MM.1S (cell line): ENCODE data around the gene FSHB.

Source experiments
- DNase-seq: peaks from one replicate; pipeline ENCODE4 v3.0.0-alpha.2; 2015
- H2AFZ ChIP-seq: fragments of 300-600 bp; sonication (generic); 2 replicates; pipeline ENCODE4 v1.6.0; 2016; ENCODE audit warnings: antibody characterized with exemption, low read length
- H3F3A ChIP-seq: fragments of 300-600 bp; sonication (generic); 2 replicates; pipeline ENCODE4 v1.6.1; 2016; ENCODE audit warnings: mild to moderate bottlenecking, antibody characterized with exemption, low read length, moderate library complexity, mixed read lengths; ENCODE audit not compliant: insufficient read depth
- H3K27ac ChIP-seq: fragments of 300-600 bp; sonication (generic); 2 replicates; pipeline ENCODE4 v1.5.1; 2016; ENCODE audit warnings: mild to moderate bottlenecking, low read length
- H3K27me3 ChIP-seq: fragments of 300-600 bp; sonication (generic); replicated peaks from 2 replicates; pipeline ENCODE4 v1.6.0; 2016; ENCODE audit warnings: low read length; ENCODE audit not compliant: insufficient read depth
- H3K36me3 ChIP-seq: fragments of 300-600 bp; sonication (generic); replicated peaks from 2 replicates; pipeline ENCODE4 v1.6.1; 2016; ENCODE audit warnings: mild to moderate bottlenecking, low read length, mixed read lengths; ENCODE audit not compliant: insufficient read depth
- H3K4me1 ChIP-seq: fragments of 300-600 bp; sonication (generic); 2 replicates; pipeline ENCODE4 v1.6.1; 2016; ENCODE audit warnings: low read length, mixed read lengths
- H3K4me2 ChIP-seq: fragments of 300-600 bp; sonication (generic); 2 replicates; pipeline ENCODE4 v1.6.0; 2016; ENCODE audit warnings: low read depth, low read length
- H3K4me3 ChIP-seq: fragments of 300-600 bp; sonication (generic); 2 replicates; pipeline ENCODE4 v1.5.1; 2016; ENCODE audit warnings: low read length, mixed read lengths
- H3K79me2 ChIP-seq: fragments of 300-600 bp; sonication (generic); 2 replicates; pipeline ENCODE4 v1.6.1; 2016; ENCODE audit warnings: mixed run types, low read length, mixed read lengths
- H3K9ac ChIP-seq: fragments of 300-600 bp; sonication (generic); 2 replicates; pipeline ENCODE4 v1.6.1; 2016; ENCODE audit warnings: low read length, mixed read lengths
- H3K9me2 ChIP-seq: fragments of 300-600 bp; sonication (generic); replicated peaks from 2 replicates; pipeline ENCODE4 v1.6.1; 2016; ENCODE audit warnings: mild to moderate bottlenecking, low read length, mixed read lengths; ENCODE audit not compliant: insufficient read depth
- H3K9me3 ChIP-seq: fragments of 300-600 bp; sonication (generic); replicated peaks from 2 replicates; pipeline ENCODE4 v1.6.1; 2016; ENCODE audit warnings: mild to moderate bottlenecking, low read length, mixed read lengths; ENCODE audit not compliant: insufficient read depth
- H4K20me1 ChIP-seq: fragments of 300-600 bp; sonication (generic); 2 replicates; pipeline ENCODE4 v1.6.1; 2016; ENCODE audit warnings: mild to moderate bottlenecking, low read length, moderate library complexity, mixed read lengths; ENCODE audit not compliant: insufficient read depth
- EZH2 ChIP-seq: fragments of 300-600 bp; sonication (generic); optimal IDR thresholded peaks from 2 replicates; pipeline ENCODE3; 2017; ENCODE audit warnings: low read depth, mild to moderate bottlenecking, antibody characterized with exemption, low read length, mixed read lengths
- EZH2phosphoT487 ChIP-seq: fragments of 300-600 bp; sonication (generic); IDR thresholded peaks from 2 replicates; pipeline ENCODE4 v1.6.1; 2018; ENCODE audit warnings: antibody characterized with exemption, low read length
- TF ChIP-seq, protein P1 (sequence below): fragments of 300-600 bp; sonication (generic); IDR thresholded peaks from 2 replicates; pipeline ENCODE4 v1.5.1; 2016; ENCODE audit warnings: antibody characterized with exemption, low read length, mixed read lengths

The FSHB gene

GRCh38 chr11:30254307-30255298 lies 23.8 kb downstream of the FSHB start:
- Histone ChIP-seq H3K9me3 (no peaks in the 10 kb centered on the region), H3K9me2 (no peaks in the 10 kb centered on the region), H4K20me1 (no peaks in the 10 kb centered on the region), H3K36me3 (no peaks in the 10 kb centered on the region), H3K4me1 (no peaks in the 10 kb centered on the region), H3F3A (no peaks in the 10 kb centered on the region), H3K27me3 (no peaks in the 10 kb centered on the region), H3K79me2 (no peaks in the 10 kb centered on the region), H3K4me3 (no peak overlapping the region), H3K9ac (no peak overlapping the region), H3K27ac (no peak overlapping the region), H2AFZ (no peak overlapping the region), H3K4me2 (no peak overlapping the region)
- TF ChIP-seq, protein P1, sequence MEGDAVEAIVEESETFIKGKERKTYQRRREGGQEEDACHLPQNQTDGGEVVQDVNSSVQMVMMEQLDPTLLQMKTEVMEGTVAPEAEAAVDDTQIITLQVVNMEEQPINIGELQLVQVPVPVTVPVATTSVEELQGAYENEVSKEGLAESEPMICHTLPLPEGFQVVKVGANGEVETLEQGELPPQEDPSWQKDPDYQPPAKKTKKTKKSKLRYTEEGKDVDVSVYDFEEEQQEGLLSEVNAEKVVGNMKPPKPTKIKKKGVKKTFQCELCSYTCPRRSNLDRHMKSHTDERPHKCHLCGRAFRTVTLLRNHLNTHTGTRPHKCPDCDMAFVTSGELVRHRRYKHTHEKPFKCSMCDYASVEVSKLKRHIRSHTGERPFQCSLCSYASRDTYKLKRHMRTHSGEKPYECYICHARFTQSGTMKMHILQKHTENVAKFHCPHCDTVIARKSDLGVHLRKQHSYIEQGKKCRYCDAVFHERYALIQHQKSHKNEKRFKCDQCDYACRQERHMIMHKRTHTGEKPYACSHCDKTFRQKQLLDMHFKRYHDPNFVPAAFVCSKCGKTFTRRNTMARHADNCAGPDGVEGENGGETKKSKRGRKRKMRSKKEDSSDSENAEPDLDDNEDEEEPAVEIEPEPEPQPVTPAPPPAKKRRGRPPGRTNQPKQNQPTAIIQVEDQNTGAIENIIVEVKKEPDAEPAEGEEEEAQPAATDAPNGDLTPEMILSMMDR: no peak
- TF ChIP-seq EZH2: no peak
- TF ChIP-seq EZH2phosphoT487: no peak
- DNase-seq: no peak

DNA sequence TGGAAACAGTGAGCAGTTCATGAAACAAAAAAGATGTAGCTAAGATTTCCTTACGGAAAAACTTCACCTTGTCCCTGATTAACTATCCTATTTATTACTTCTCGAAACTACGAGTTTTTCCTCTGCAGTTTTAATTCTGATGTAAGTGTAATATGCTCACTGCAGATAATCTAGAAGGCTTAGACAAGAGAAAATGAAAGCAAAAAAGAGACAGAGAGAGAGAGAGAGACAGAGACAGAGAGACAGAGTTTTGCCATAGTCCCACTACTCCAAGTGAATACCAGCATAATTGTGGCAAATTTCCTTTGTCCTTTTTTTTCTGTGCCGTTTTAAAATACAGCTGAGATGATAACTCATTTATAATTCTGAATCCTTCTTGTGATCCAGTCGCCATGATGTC lies 24.8 kb downstream of the FSHB start:
- H3K79me2 ChIP-seq: no peaks in the 10 kb centered on the region
- peak overlapping the region; percentile 33 for H3K4me3 ChIP-seq
- H3K9ac ChIP-seq: no peak overlapping the region
- H3K9me2 ChIP-seq: no peaks in the 10 kb centered on the region
- peak overlapping the region; percentile 49 for H2AFZ ChIP-seq
- H3K4me2 ChIP-seq: peak overlapping the region; percentile 67
- H3K4me1 ChIP-seq: no peaks in the 10 kb centered on the region
- no peaks in the 10 kb centered on the region for H4K20me1 ChIP-seq
- H3K27ac ChIP-seq: no peak overlapping the region
- H3K27me3 ChIP-seq: no peaks in the 10 kb centered on the region
- H3K36me3 ChIP-seq: no peaks in the 10 kb centered on the region
- TF ChIP-seq EZH2phosphoT487: no peak
- TF ChIP-seq EZH2: no peak
- TF ChIP-seq, protein P1: no peak
- H3F3A ChIP-seq: no peaks in the 10 kb centered on the region
- DNase-seq: no peak
- no peaks in the 10 kb centered on the region for H3K9me3 ChIP-seq

DNA sequence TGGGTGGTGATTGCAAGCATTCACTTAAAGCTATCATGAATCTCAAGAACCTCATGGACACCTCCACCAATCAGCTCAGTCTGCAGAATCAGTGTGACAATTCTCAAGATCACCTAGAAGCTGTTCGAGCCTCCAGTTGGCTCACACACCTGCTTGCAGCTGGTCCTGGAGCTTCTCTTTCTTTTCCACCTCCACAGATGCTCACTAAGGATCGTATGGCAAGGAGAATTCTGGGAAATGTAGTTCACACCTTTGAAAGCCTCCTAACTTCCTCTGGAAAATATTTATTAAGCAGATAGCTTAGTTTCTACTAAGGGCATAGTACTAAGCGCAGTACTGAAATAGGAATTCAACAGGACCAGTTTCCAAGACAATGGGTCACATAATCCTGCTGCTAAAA lies 26.2 kb downstream of the FSHB start:
- H3K79me2 ChIP-seq: no peaks in the 10 kb centered on the region
- H3K4me1 ChIP-seq: no peaks in the 10 kb centered on the region
- H3K4me3 ChIP-seq: no peak overlapping the region
- no peak for DNase-seq
- H3K27ac ChIP-seq: no peak overlapping the region
- H4K20me1 ChIP-seq: no peaks in the 10 kb centered on the region
- TF ChIP-seq, protein P1: no peak
- TF ChIP-seq EZH2phosphoT487 (no peak), EZH2 (no peak)
- H3F3A ChIP-seq: no peaks in the 10 kb centered on the region
- H3K9me2 ChIP-seq: no peaks in the 10 kb centered on the region
- no peaks in the 10 kb centered on the region for H3K36me3 ChIP-seq
- H3K4me2 ChIP-seq: no peak overlapping the region
- H3K27me3 ChIP-seq: no peaks in the 10 kb centered on the region
- H2AFZ ChIP-seq: no peak overlapping the region
- no peaks in the 10 kb centered on the region for H3K9me3 ChIP-seq
- H3K9ac ChIP-seq: no peak overlapping the region
